HepG2 (cell line): Measurements from ENCODE around the gene CCDC88B.

Experiments
- CTCF ChIP-seq: sonication (generic); formaldehyde crosslinking; IDR thresholded peaks from 2 replicates; pipeline ENCODE4 v1.5.0; 2020; ENCODE audit warnings: mild to moderate bottlenecking, missing genetic modification reagents, moderate library complexity
- SIN3A ChIP-seq: IDR thresholded peaks from 2 replicates; pipeline ENCODE4 v1.6.1; 2011; ENCODE audit warnings: low read depth, mild to moderate bottlenecking, control low read depth, low read length, borderline replicate concordance
- TF ChIP-seq, protein P1 (sequence below), 2 experiments: fragments of 450-650 bp in 1 of 2; sonication (generic) in 1 of 2; formaldehyde crosslinking; IDR thresholded peaks; 2 replicates each; pipeline versions ENCODE4 v1.5.0 to v1.8.0; 2020 to 2022; ENCODE audit warnings: mild to moderate bottlenecking in 1 of 2, missing genetic modification reagents in 1 of 2

- TF ChIP-seq SIN3A (no peak), CTCF (CRISPR knock-in tag) (no peak)
- TF ChIP-seq, protein P1, sequence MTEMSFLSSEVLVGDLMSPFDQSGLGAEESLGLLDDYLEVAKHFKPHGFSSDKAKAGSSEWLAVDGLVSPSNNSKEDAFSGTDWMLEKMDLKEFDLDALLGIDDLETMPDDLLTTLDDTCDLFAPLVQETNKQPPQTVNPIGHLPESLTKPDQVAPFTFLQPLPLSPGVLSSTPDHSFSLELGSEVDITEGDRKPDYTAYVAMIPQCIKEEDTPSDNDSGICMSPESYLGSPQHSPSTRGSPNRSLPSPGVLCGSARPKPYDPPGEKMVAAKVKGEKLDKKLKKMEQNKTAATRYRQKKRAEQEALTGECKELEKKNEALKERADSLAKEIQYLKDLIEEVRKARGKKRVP (CRISPR knock-in tag; IDR thresholded peaks at IDR 0.05) = no peak
Measured at GRCh38 chr11:64327375-64327774, 12.6 kb upstream of the CCDC88B start.
